Thymus (tissue), 11 donors: ENCODE measurements around the gene MBTPS1. TPM values are rescaled to one million over a fixed set of nuclear protein-coding genes. Genes with fewer than 3 reads are reported as not detected.
A peak's percentile ranks its signal among the peaks of the same experiment; 100 is the strongest.

Source experiments
- DNase-seq, 9 donors: peaks; one replicate each; pipeline ENCODE4 v3.0.0-alpha.2; 2013; ENCODE audit warnings: low spot score in 9 of 9, low read depth in 6 of 9, missing footprints in 1 of 9
- H3K27ac ChIP-seq, 2 donors: one replicate each; pipeline ENCODE4 v1.5.1; 2013; ENCODE audit warnings: control low read depth in 1 of 2, low read depth in 1 of 2, low read length in 1 of 2, mild to moderate bottlenecking in 1 of 2, moderate library complexity in 1 of 2
- H3K27me3 ChIP-seq, 2 donors: one replicate each; pipeline ENCODE4 v1.5.1; 2013; ENCODE audit warnings: low read length in 1 of 2; ENCODE audit not compliant: control insufficient read depth in 2 of 2, insufficient read depth in 1 of 2
- H3K36me3 ChIP-seq, 2 donors: one replicate each; pipeline ENCODE4 v1.5.1; 2013; ENCODE audit warnings: low read length in 1 of 2, mild to moderate bottlenecking in 1 of 2, moderate library complexity in 1 of 2; ENCODE audit not compliant: control insufficient read depth in 2 of 2, insufficient read depth in 2 of 2
- H3K4me1 ChIP-seq, 2 donors: one replicate each; pipeline ENCODE4 v1.5.1; 2013; ENCODE audit warnings: low read length in 2 of 2; ENCODE audit not compliant: control insufficient read depth in 2 of 2, insufficient read depth in 2 of 2
- H3K4me3 ChIP-seq, 2 donors: one replicate each; pipeline ENCODE4 v1.5.1; 2013; ENCODE audit warnings: low read length in 2 of 2, control low read depth in 1 of 2, mild to moderate bottlenecking in 1 of 2
- H3K9me3 ChIP-seq, 2 donors: one replicate each; pipeline ENCODE4 v1.5.1; 2013; ENCODE audit warnings: low read length in 1 of 2, mild to moderate bottlenecking in 1 of 2; ENCODE audit not compliant: control insufficient read depth in 2 of 2, insufficient read depth in 1 of 2
- WGBS: extraction: QIAGEN DNeasy Blood & Tissue Kit; methylation state at CpG from one replicate; pipeline ENCODE4 v1.1.7; 2013; 5-methylcytosine and 5-hydroxymethylcytosine counted together
- polyA plus RNA-seq: library from polyadenylated mRNA; stranded (reverse); fragments of 200-250 nt; gene quantifications from one replicate; pipeline ENCODE4 v1.2.3, GENCODE V29; 2013
- total RNA-seq: library from RNA; stranded (reverse); fragments of 120-200 nt; gene quantifications from one replicate; pipeline ENCODE4 v1.2.4, GENCODE V29; 2013
- donor health status: healthy.

MBTPS1 gene
- total and polyA plus RNA-seq, 2 donors = 39.4 to 65.6 TPM

GRCh38 chr16:84155226-84155625, 38.5 kb upstream of the MBTPS1 start:
- DNase-seq = no peak
- H3K27me3 ChIP-seq = peaks cover 0 to 14% of the 10 kb centered on the region in 2 donors

GRCh38 chr16:84153660-84154214, 37.0 kb upstream of the MBTPS1 start:
- WGBS = 92% methylated on average over 8 of the region's 8 CpGs

More at GRCh38 chr16:84155226-84155625, 38.5 kb upstream of the MBTPS1 start:
- no peaks in the 10 kb centered on the region for H3K4me1 ChIP-seq
- no peak overlapping the region for H3K4me3 ChIP-seq
- no peaks in the 10 kb centered on the region for H3K36me3 ChIP-seq
- WGBS = 92% methylated on average over 4 of the region's 4 CpGs
- H3K27ac ChIP-seq = no peak overlapping the region
- no peaks in the 10 kb centered on the region for H3K9me3 ChIP-seq

GRCh38 chr16:84150926-84151325, 34.2 kb upstream of the MBTPS1 start:
- Histone ChIP-seq H3K27me3 (peaks cover 2 to 14% of the 10 kb centered on the region in 2 donors), H3K9me3 (no peaks in the 10 kb centered on the region), H3K4me1 (no peaks in the 10 kb centered on the region), H3K4me3 (no peak overlapping the region), H3K27ac (no peak overlapping the region), H3K36me3 (no peaks in the 10 kb centered on the region)
- 96% methylated on average over 3 of the region's 3 CpGs for WGBS
- DNase-seq = no peak

More at GRCh38 chr16:84153660-84154214, 37.0 kb upstream of the MBTPS1 start:
- Histone ChIP-seq H3K27me3 (peaks cover 2 to 7% of the 10 kb centered on the region in 2 donors), H3K36me3 (no peaks in the 10 kb centered on the region), H3K4me3 (no peak overlapping the region), H3K27ac (no peak overlapping the region), H3K9me3 (no peaks in the 10 kb centered on the region), H3K4me1 (no peaks in the 10 kb centered on the region)
- no peak for DNase-seq

- peak within 1 kb of the TSS in 1 of 2 donors; percentile 71 for H3K27ac ChIP-seq
- no peaks in the 10 kb centered on the region for H3K36me3 ChIP-seq
- no peaks in the 10 kb centered on the region for H3K9me3 ChIP-seq
- H3K4me3 ChIP-seq = peak within 1 kb of the TSS; percentile 62 to 90
- 1% methylated on average over 89 of the region's 89 CpGs for WGBS
- H3K27me3 ChIP-seq = peaks cover under 1 to 14% of the 10 kb centered on the region in 2 donors
- DNase-seq = peak; percentile 56 to 97 (median 92)
- peaks cover 9 to 11% of the 10 kb centered on the region in 2 donors for H3K4me1 ChIP-seq
Measured at GRCh38 chr16:84144859-84145639, 28.3 kb upstream of the MBTPS1 start, which contains the start of the genes DNAAF1 and HSDL1. Gene DNAAF1 (plus strand): TSS chr16:84145308. CDS start chr16:84145441, 133 bp downstream. Gene HSDL1 (minus strand): TSS chr16:84145177. CDS start chr16:84131321, 13,856 bp downstream.

- DNase-seq = peak in 4 of 9 donors; percentile 14 to 54 (median 26)
- H3K36me3 ChIP-seq = no peaks in the 10 kb centered on the region
- under 1% methylated on average over 39 of the region's 39 CpGs for WGBS
- H3K4me1 ChIP-seq = peaks cover 9 to 15% of the 10 kb centered on the region in 2 donors
- H3K27ac ChIP-seq = peak overlapping the region in 1 of 2 donors; percentile 71
- no peaks in the 10 kb centered on the region for H3K9me3 ChIP-seq
- H3K4me3 ChIP-seq = peak overlapping the region; percentile 62 to 90
- peaks cover 0 to 14% of the 10 kb centered on the region in 2 donors for H3K27me3 ChIP-seq
Measured at GRCh38 chr16:84144209-84144858, 27.6 kb upstream of the MBTPS1 start.

GRCh38 chr16:84143784-84144199, 27.1 kb upstream of the MBTPS1 start:
- peaks cover 13 to 21% of the 10 kb centered on the region in 2 donors for H3K4me1 ChIP-seq
- H3K9me3 ChIP-seq = no peaks in the 10 kb centered on the region
- H3K4me3 ChIP-seq = peak overlapping the region; percentile 62 to 90
- peaks cover 0 to 14% of the 10 kb centered on the region in 2 donors for H3K27me3 ChIP-seq
- WGBS = 66% methylated on average over 13 of the region's 13 CpGs
- DNase-seq = no peak
- no peak overlapping the region for H3K27ac ChIP-seq
- no peaks in the 10 kb centered on the region for H3K36me3 ChIP-seq

- peaks cover 15 to 24% of the 10 kb centered on the region in 2 donors for H3K4me1 ChIP-seq
- H3K36me3 ChIP-seq = no peaks in the 10 kb centered on the region
- H3K27me3 ChIP-seq = peaks cover 0 to 14% of the 10 kb centered on the region in 2 donors
- no peak overlapping the region for H3K4me3 ChIP-seq
- WGBS = 99% methylated on average over 1 of the region's 1 CpG
- H3K27ac ChIP-seq = no peak overlapping the region
- no peak for DNase-seq
- H3K9me3 ChIP-seq = no peaks in the 10 kb centered on the region
Measured at GRCh38 chr16:84143081-84143480, 26.3 kb upstream of the MBTPS1 start.

GRCh38 chr16:84141143-84141670, 24.5 kb upstream of the MBTPS1 start:
- Histone ChIP-seq H3K4me1 (peaks cover 15 to 28% of the 10 kb centered on the region in 2 donors), H3K27me3 (peaks cover 0 to 6% of the 10 kb centered on the region in 2 donors), H3K27ac (no peak overlapping the region), H3K4me3 (no peak overlapping the region), H3K36me3 (no peaks in the 10 kb centered on the region), H3K9me3 (no peaks in the 10 kb centered on the region)
- peak in 4 of 9 donors; percentile 26 to 64 (median 41) for DNase-seq
- WGBS = 49% methylated on average over 13 of the region's 13 CpGs
